Lower leg skin (tissue), 3 donors: ENCODE results near the gene AOPEP.

Experiments
- POLR2A ChIP-seq, 2 donors: fragments of 450-650 bp; IDR thresholded peaks; one replicate each; pipeline ENCODE4 v1.6.1; 2016 to 2017; ENCODE audit warnings: antibody characterized with exemption in 2 of 2, mild to moderate bottlenecking in 1 of 2, moderate library complexity in 1 of 2
- TF ChIP-seq, protein P1 (sequence below), 3 donors: fragments of 450-650 bp; IDR thresholded peaks; one replicate each; pipeline ENCODE4 v1.5.1; 2016; ENCODE audit warnings: antibody characterized with exemption in 3 of 3, mild to moderate bottlenecking in 3 of 3, moderate library complexity in 2 of 3

DNA sequence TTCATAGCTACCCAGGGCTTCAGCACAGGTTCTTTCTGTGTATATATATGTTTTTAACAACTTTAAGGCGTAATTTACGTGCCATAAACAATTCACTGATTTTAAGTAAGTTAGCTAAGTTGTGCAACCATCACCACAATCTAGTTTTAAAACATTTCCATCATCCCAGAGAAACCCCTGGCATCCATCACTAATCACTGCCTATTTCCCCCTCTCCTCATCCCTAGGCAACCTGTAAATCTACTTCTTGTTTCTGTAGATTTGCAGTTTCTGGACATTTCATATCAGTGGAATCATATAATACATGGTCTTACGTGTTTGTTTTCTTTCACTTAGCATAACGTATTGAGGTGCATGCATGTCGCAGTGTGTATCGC is 299.6 kb downstream of the AOPEP start:
- TF ChIP-seq, protein P1, sequence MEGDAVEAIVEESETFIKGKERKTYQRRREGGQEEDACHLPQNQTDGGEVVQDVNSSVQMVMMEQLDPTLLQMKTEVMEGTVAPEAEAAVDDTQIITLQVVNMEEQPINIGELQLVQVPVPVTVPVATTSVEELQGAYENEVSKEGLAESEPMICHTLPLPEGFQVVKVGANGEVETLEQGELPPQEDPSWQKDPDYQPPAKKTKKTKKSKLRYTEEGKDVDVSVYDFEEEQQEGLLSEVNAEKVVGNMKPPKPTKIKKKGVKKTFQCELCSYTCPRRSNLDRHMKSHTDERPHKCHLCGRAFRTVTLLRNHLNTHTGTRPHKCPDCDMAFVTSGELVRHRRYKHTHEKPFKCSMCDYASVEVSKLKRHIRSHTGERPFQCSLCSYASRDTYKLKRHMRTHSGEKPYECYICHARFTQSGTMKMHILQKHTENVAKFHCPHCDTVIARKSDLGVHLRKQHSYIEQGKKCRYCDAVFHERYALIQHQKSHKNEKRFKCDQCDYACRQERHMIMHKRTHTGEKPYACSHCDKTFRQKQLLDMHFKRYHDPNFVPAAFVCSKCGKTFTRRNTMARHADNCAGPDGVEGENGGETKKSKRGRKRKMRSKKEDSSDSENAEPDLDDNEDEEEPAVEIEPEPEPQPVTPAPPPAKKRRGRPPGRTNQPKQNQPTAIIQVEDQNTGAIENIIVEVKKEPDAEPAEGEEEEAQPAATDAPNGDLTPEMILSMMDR (IDR thresholded peaks at IDR 0.05): no peak
- TF ChIP-seq POLR2A (IDR thresholded peaks at IDR 0.05): no peak
